B cell (primary cell): ENCODE data around the gene ELAC1. TPM values are rescaled to one million over a fixed set of nuclear protein-coding genes. Genes with fewer than 3 reads are reported as not detected.

Experiments
- ATAC-seq: fragments of 200-7000 bp; cut with Tn5 transposase; one replicate; pipeline ENCODE4 v1.10.0; 2021; ENCODE audit warnings: low read depth, mild to moderate bottlenecking, moderate number of reproducible peaks, moderate library complexity
- CTCF ChIA-PET: fragments of 350-600 bp; sonication (Branson Sonifier 250); formaldehyde crosslinking; loops from one replicate; lab custom pipeline; 2021; ENCODE audit warnings: antibody characterized with exemption, inconsistent platforms; lab: Charles Lee
- POLR2A ChIA-PET: fragments of 350-600 bp; sonication (Branson Sonifier 250); formaldehyde crosslinking; loops from one replicate; lab custom pipeline; 2021; ENCODE audit warnings: antibody characterized with exemption; lab: Charles Lee
- DNase-seq: peaks from one replicate; pipeline ENCODE4 v3.0.0; 2013
- H2AFZ ChIP-seq: 2 replicates; pipeline ENCODE4 v1.6.1; 2012; ENCODE audit warnings: mild to moderate bottlenecking, low read depth, low read length; ENCODE audit not compliant: insufficient read depth, poor library complexity, severe bottlenecking
- H3K27ac ChIP-seq, 2 donors: 1 replicate in 1 of 2; 2 replicates in 1 of 2; pipeline ENCODE4 v1.5.1; 2012 to 2013; ENCODE audit warnings: low read length in 2 of 2, mild to moderate bottlenecking in 2 of 2, moderate library complexity in 1 of 2
- H3K27me3 ChIP-seq, 4 experiments: fragments of 200-600 bp in 1 of 4; sonication (generic) in 1 of 4; replicated peaks in 1 of 4; 1 replicate in 2 of 4; 2 replicates in 2 of 4; pipeline versions ENCODE4 v1.6.1 to v1.7.0; 2013 to 2016; ENCODE audit warnings: low read length in 3 of 4, mild to moderate bottlenecking in 2 of 4, mixed read lengths in 1 of 4, moderate library complexity in 1 of 4; ENCODE audit not compliant: insufficient read depth in 4 of 4, control insufficient read depth in 3 of 4; ENCODE audit errors: control extremely low read depth in 1 of 4
- H3K36me3 ChIP-seq, 2 experiments: replicated peaks in 1 of 2; 1 replicate in 1 of 2; 2 replicates in 1 of 2; pipeline versions ENCODE4 v1.6.1 to v1.7.1; 2013; ENCODE audit warnings: low read length in 1 of 2; ENCODE audit not compliant: insufficient read depth in 2 of 2, control insufficient read depth in 1 of 2; ENCODE audit errors: control extremely low read depth in 1 of 2, extremely low read depth in 1 of 2
- H3K4me1 ChIP-seq, 2 donors: fragments of 200-600 bp in 1 of 2; sonication (generic) in 1 of 2; 1 replicate in 1 of 2; 2 replicates in 1 of 2; pipeline versions ENCODE4 v1.5.1 to v1.6.1; 2013 to 2017; ENCODE audit warnings: low read length in 2 of 2; ENCODE audit not compliant: control insufficient read depth in 2 of 2, insufficient read depth in 2 of 2
- H3K4me2 ChIP-seq: replicated peaks from 2 replicates; pipeline ENCODE3; 2012; ENCODE audit warnings: mild to moderate bottlenecking, low read depth, low read length; ENCODE audit not compliant: poor library complexity, severe bottlenecking
- H3K4me3 ChIP-seq, 5 experiments: fragments of 200-600 bp in 1 of 5; sonication (generic) in 1 of 5; 1 replicate in 3 of 5; 2 replicates in 2 of 5; pipeline versions ENCODE4 v1.5.1 to v1.7.0; 2011 to 2016; ENCODE audit warnings: low read length in 4 of 5, mild to moderate bottlenecking in 4 of 5, low read depth in 2 of 5, control low read depth in 1 of 5, moderate library complexity in 1 of 5; ENCODE audit not compliant: insufficient read depth in 1 of 5; ENCODE audit errors: control extremely low read depth in 1 of 5, extremely low read depth in 1 of 5
- H3K79me2 ChIP-seq: fragments of 200-600 bp; sonication (generic); one replicate; pipeline ENCODE4 v1.6.0; 2016; ENCODE audit warnings: low read length; ENCODE audit not compliant: control insufficient read depth, insufficient read depth
- H3K9ac ChIP-seq: fragments of 200-600 bp; sonication (generic); 2 replicates; pipeline ENCODE4 v1.6.1; 2017; ENCODE audit warnings: mild to moderate bottlenecking, low read length, moderate library complexity
- H3K9me3 ChIP-seq, 3 donors: one replicate each; pipeline versions ENCODE4 v1.6.1 to v1.7.1; 2013; ENCODE audit warnings: low read length in 2 of 3; ENCODE audit not compliant: control insufficient read depth in 2 of 3, insufficient read depth in 1 of 3; ENCODE audit errors: control extremely low read depth in 1 of 3
- H4K20me1 ChIP-seq: 2 replicates; pipeline ENCODE4 v1.6.0; 2012; ENCODE audit warnings: mild to moderate bottlenecking, low read length; ENCODE audit not compliant: insufficient read depth, control insufficient read depth, poor library complexity, severe bottlenecking
- H3K27ac Mint-ChIP-seq: one replicate; pipeline ENCODE4 v1.8.0; 2021; ENCODE audit warnings: mixed read lengths
- H3K27me3 Mint-ChIP-seq: one replicate; pipeline ENCODE4 v1.8.0; 2021; ENCODE audit warnings: mixed read lengths
- H3K4me1 Mint-ChIP-seq: one replicate; pipeline ENCODE4 v1.8.0; 2021; ENCODE audit warnings: mixed read lengths
- H3K4me3 Mint-ChIP-seq: one replicate; pipeline ENCODE4 v1.8.0; 2021; ENCODE audit warnings: mixed read lengths
- H3K9me3 Mint-ChIP-seq: one replicate; pipeline ENCODE4 v1.8.0; 2022; ENCODE audit warnings: mixed read lengths; ENCODE audit not compliant: insufficient read depth
- CTCF ChIP-seq: fragments of 200-600 bp; IDR thresholded peaks from one replicate; pipeline ENCODE4 v1.8.0; 2022; ENCODE audit warnings: antibody characterized with exemption, mild to moderate bottlenecking
- EZH2 ChIP-seq: IDR thresholded peaks from 2 replicates; pipeline ENCODE4 v1.6.1; 2012; ENCODE audit warnings: borderline replicate concordance, low read depth, mild to moderate bottlenecking, moderate library complexity, low read length; ENCODE audit not compliant: insufficient read depth, poor library complexity, severe bottlenecking
- WGBS: methylation state at CpG from one replicate; pipeline ENCODE4 v1.1.5; 2013; ENCODE audit warnings: missing lambda C conversion rate; ENCODE audit not compliant: insufficient coverage; 5-methylcytosine and 5-hydroxymethylcytosine counted together
- intact Hi-C: fragments of 100-400 bp; cut with micrococcal nuclease; formaldehyde crosslinking; loops from one replicate; pipeline ENCODE4 v1.10.0; 2022
- polyA plus RNA-seq: library from polyadenylated mRNA; depleted of rRNA; stranded (reverse); fragments of >200 nt; gene quantifications from 2 replicates; pipeline ENCODE4 v1.2.3, GENCODE V29; 2012
- total RNA-seq, 2 donors: library from RNA; stranded (reverse); fragments of 120-200 nt in 1 of 2; gene quantifications; 1 replicate in 1 of 2; 2 replicates in 1 of 2; pipeline versions ENCODE4 v1.2.3 to v1.2.4, GENCODE V29; 2013 to 2022

ELAC1 gene
- total and polyA plus RNA-seq, 2 donors (not counting 1 experiment from before 2014, with no cell fraction given), result 3.8 to 9.9 TPM

- intact Hi-C loops, result no loop called here
- no peaks in the 10 kb centered on the region for H3K27me3 ChIP-seq
- no peaks in the 10 kb centered on the region for H3K4me1 ChIP-seq
- peaks cover 0 to 3% of the 10 kb centered on the region in 2 experiments for H3K36me3 ChIP-seq
- H3K9ac ChIP-seq, result no peak overlapping the region
- DNase-seq (no peak), ATAC-seq (no peak)
- no peak overlapping the region for H2AFZ ChIP-seq
- peaks cover 0 to 2% (median 0%) of the 10 kb centered on the region in 3 donors for H3K9me3 ChIP-seq
- WGBS, result 80% methylated on average over 6 of the region's 8 CpGs
- no peak overlapping the region for H3K27ac ChIP-seq
- Mint-ChIP-seq H3K27ac (no peak overlapping the region), H3K27me3 (no peaks in the 10 kb centered on the region), H3K4me3 (no peak overlapping the region), H3K9me3 (peaks cover 4% of the 10 kb centered on the region), H3K4me1 (no peaks in the 10 kb centered on the region)
- no peaks in the 10 kb centered on the region for H3K79me2 ChIP-seq
- H4K20me1 ChIP-seq, result no peaks in the 10 kb centered on the region
- CTCF ChIA-PET, result no interaction called here
- H3K4me3 ChIP-seq, result no peak overlapping the region
- H3K4me2 ChIP-seq, result no peak overlapping the region
- TF ChIP-seq CTCF, result no peak
- TF ChIP-seq EZH2, result no peak
- POLR2A ChIA-PET, result no interaction called here
Observed at GRCh38 chr18:51017140-51017879, 49.5 kb downstream of the ELAC1 start.

- DNase-seq, result no peak
- Histone ChIP-seq H3K27ac (no peak overlapping the region), H3K4me3 (no peak overlapping the region), H3K4me2 (no peak overlapping the region), H4K20me1 (no peaks in the 10 kb centered on the region), H3K27me3 (no peaks in the 10 kb centered on the region), H3K9ac (no peak overlapping the region), H3K9me3 (no peaks in the 10 kb centered on the region), H3K36me3 (peaks cover 0 to 3% of the 10 kb centered on the region in 2 experiments), H3K79me2 (peaks cover 9% of the 10 kb centered on the region), H3K4me1 (no peaks in the 10 kb centered on the region), H2AFZ (no peak overlapping the region)
- ATAC-seq, result no peak
- ChIA-PET CTCF (no interaction called here), POLR2A (no interaction called here)
- Mint-ChIP-seq H3K4me3 (no peak overlapping the region), H3K27me3 (no peaks in the 10 kb centered on the region), H3K27ac (no peak overlapping the region), H3K4me1 (no peaks in the 10 kb centered on the region), H3K9me3 (no peaks in the 10 kb centered on the region)
- 100% methylated on average over 4 of the region's 5 CpGs for WGBS
- intact Hi-C loops, result no loop called here
- TF ChIP-seq EZH2, result no peak
- TF ChIP-seq CTCF, result no peak
Observed at GRCh38 chr18:51020536-51020935, 52.7 kb downstream of the ELAC1 start.
